ENCODE measurements around the gene NSA2. TPM values are rescaled to one million over a fixed set of nuclear protein-coding genes. Genes with fewer than 3 reads are reported as not detected.

Gene NSA2
- total and polyA plus RNA-seq, 2 of the 13 experiments (the other 11 are each of a cell fraction or from before 2014, with no cell fraction given) = 33.0 to 101 TPM

GRCh38 chr5:74801197-74801596 lies 34.1 kb downstream of the NSA2 start:
- Histone ChIP-seq H3K4me3 (replicated peaks in 1 of 3; ENCODE audit: insufficient read depth in 1 of 3, low read depth in 2 of 3, low read length in 3 of 3) (no peak overlapping the region), H3K4me2 (ENCODE audit: low read depth, low read length) (no peak overlapping the region), H3K9me3 (ENCODE audit: low read length) (no peaks in the 10 kb centered on the region), H3K4me1 (ENCODE audit: insufficient read depth, low read length) (peaks cover 3% of the 10 kb centered on the region; the same call in 1 of the 2 replicates), H2AFZ (ENCODE audit: low read length) (no peak overlapping the region), H3K27ac (ENCODE audit: extremely low read length, insufficient read depth, low read length) (no peak overlapping the region), H3K27me3 (ENCODE audit: control insufficient read depth in 1 of 2, insufficient read depth in 2 of 2, low read length in 2 of 2) (no peaks in the 10 kb centered on the region), H3K79me2 (ENCODE audit: insufficient read depth, low read length) (no peaks in the 10 kb centered on the region), H3K9ac (ENCODE audit: insufficient read depth, low read depth, low read length) (no peak overlapping the region), H3K36me3 (replicated peaks in 1 of 2; ENCODE audit: control insufficient read depth in 1 of 2, insufficient read depth in 2 of 2, low read length in 2 of 2) (peaks cover 26 to 64% of the 10 kb centered on the region in 2 experiments), H4K20me1 (ENCODE audit: insufficient read depth, low read length) (no peaks in the 10 kb centered on the region)
- no TSS peak for BruUV-seq (replicated peaks)
- WGBS (ENCODE audit: low lambda C conversion rate) = 96% methylated on average over 3 of the region's 3 CpGs
- ATAC-seq (no peak), FAIRE-seq (no peak), DNase-seq (ENCODE audit: low spot score) (no peak)
- POLR2A ChIA-PET = no interaction called here
- in situ Hi-C loops (cut with HindIII; ENCODE audit: extremely low pct_ligation_motif_present, low pct_unique_long_range_greater_than_20kb) = no loop called here
- TF ChIP-seq ZFYVE20 (CRISPR knock-in tag; IDR thresholded peaks at IDR 0.05; ENCODE audit: borderline replicate concordance, low read depth) (no peak), SP140L (CRISPR knock-in tag; IDR thresholded peaks at IDR 0.05; ENCODE audit: borderline replicate concordance) (no peak), GPN1 (CRISPR knock-in tag; IDR thresholded peaks at IDR 0.05; ENCODE audit: borderline replicate concordance) (no peak), ZSCAN9 (CRISPR knock-in tag; IDR thresholded peaks at IDR 0.05; ENCODE audit: borderline replicate concordance) (no peak), ZBTB34 (CRISPR knock-in tag; IDR thresholded peaks at IDR 0.05) (no peak), MYPOP (CRISPR knock-in tag; IDR thresholded peaks at IDR 0.05) (no peak)
- CTCF ChIA-PET (ENCODE audit: low intra/inter-chr PET ratio, low total read pairs) = interaction anchor here (0.6 kb wide), 1 partner anchor 118 kb away, joined by 3 read pairs; no protein-coding TSS in a partner anchor
- intact Hi-C loops (cut with micrococcal nuclease; ENCODE audit: unreplicated experiment) = no loop called here
